K562 (cell line): ENCODE data around the gene FAAH. TPM values are rescaled to one million over a fixed set of nuclear protein-coding genes. Genes with fewer than 3 reads are reported as not detected.

Experiments
- BRD4 ChIP-seq: fragments of 200-600 bp; sonication (generic); IDR thresholded peaks from 2 replicates; pipeline ENCODE4 v1.6.1; 2017; ENCODE audit warnings: inconsistent platforms
- CBFA2T3 ChIP-seq: fragments of 450-650 bp; IDR thresholded peaks from 2 replicates; pipeline ENCODE4 v1.6.1; 2017
- FIP1L1 ChIP-seq: fragments of 200-400 bp; formaldehyde crosslinking; IDR thresholded peaks from 2 replicates; pipeline ENCODE4 v1.6.1; 2018; ENCODE audit warnings: mild to moderate bottlenecking, low read depth, low read length; ENCODE audit not compliant: poor library complexity, severe bottlenecking
- FOS ChIP-seq: IDR thresholded peaks from 3 replicates; pipeline ENCODE4 v1.6.1; 2011; ENCODE audit not compliant: insufficient read length; ENCODE audit errors: extremely low read depth
- FOXA3 ChIP-seq, 2 experiments: fragments of 450-650 bp in 1 of 2; sonication (generic) in 1 of 2; formaldehyde crosslinking; IDR thresholded peaks in 1 of 2; conservative IDR thresholded peaks in 1 of 2; 2 replicates each; pipeline versions ENCODE4 v1.4.0 to v1.8.0; 2020 to 2022; ENCODE audit warnings: mild to moderate bottlenecking in 2 of 2, missing genetic modification reagents in 1 of 2
- JUNB ChIP-seq: fragments of 450-650 bp; formaldehyde crosslinking; conservative IDR thresholded peaks from 2 replicates; pipeline ENCODE4 v1.4.0; 2020; ENCODE audit warnings: mild to moderate bottlenecking
- KDM4B ChIP-seq, 2 experiments: fragments of 450-650 bp in 1 of 2; sonication (generic) in 1 of 2; IDR thresholded peaks; 2 replicates each; pipeline ENCODE4 v1.6.1; 2016 to 2017; ENCODE audit warnings: borderline replicate concordance in 2 of 2, antibody characterized with exemption in 1 of 2, low read depth in 1 of 2, mild to moderate bottlenecking in 1 of 2
- KHSRP ChIP-seq: fragments of 450-650 bp; IDR thresholded peaks from 2 replicates; pipeline ENCODE4 v1.6.1; 2017
- SAP30 ChIP-seq: fragments of 200-600 bp; sonication (generic); IDR thresholded peaks from 2 replicates; pipeline ENCODE4 v1.6.1; 2012; ENCODE audit warnings: borderline replicate concordance, low read depth, mild to moderate bottlenecking, moderate library complexity, low read length, control low read depth, inconsistent platforms; ENCODE audit not compliant: insufficient read depth, poor library complexity, severe bottlenecking
- TCF7L2 ChIP-seq: fragments of 150-350 bp; IDR thresholded peaks from 2 replicates; pipeline ENCODE4 v1.6.1; 2016; ENCODE audit warnings: low read depth, mild to moderate bottlenecking, low read length, moderate library complexity
- WHSC1 ChIP-seq: IDR thresholded peaks from one replicate; pipeline ENCODE4 v1.6.1; 2012; ENCODE audit warnings: low read length, control low read depth, inconsistent platforms
- ZBTB17 ChIP-seq: fragments of 450-650 bp; formaldehyde crosslinking; IDR thresholded peaks from 2 replicates; pipeline ENCODE4 v1.4.0; 2020; ENCODE audit warnings: mild to moderate bottlenecking
- ZNF224 ChIP-seq: sonication (generic); formaldehyde crosslinking; IDR thresholded peaks from 2 replicates; pipeline ENCODE4 v1.8.0; 2022; ENCODE audit warnings: mild to moderate bottlenecking, missing genetic modification reagents
- ZNF41 ChIP-seq: fragments of 250-450 bp; sonication (Bioruptor Pico); conservative IDR thresholded peaks from 2 replicates; pipeline ENCODE4 v1.4.0; 2020; ENCODE audit warnings: mild to moderate bottlenecking
- ZNF586 ChIP-seq: fragments of 450-650 bp; formaldehyde crosslinking; conservative IDR thresholded peaks from 2 replicates; pipeline ENCODE4 v1.4.0; 2020; ENCODE audit warnings: mild to moderate bottlenecking, moderate library complexity
- polyA plus RNA-seq, 8 experiments: library from polyadenylated mRNA; depleted of rRNA in 4 of 8; stranded (reverse) in 5 of 8; unstranded in 3 of 8; fragments of >200 nt; fragmentation: Nextera tagmentation in 2 of 8; fragmentation: Illumina TruSeq in 1 of 8; extraction: Ambion mirVana in 2 of 8; extraction: Trizol in 1 of 8; gene quantifications; 2 replicates each; pipeline versions ENCODE4 v1.2.1 to v1.2.3, GENCODE V29; 2011 to 2014; ENCODE audit warnings: inconsistent platforms in 1 of 8, missing spikeins in 1 of 8
- total RNA-seq, 7 experiments: library from RNA; depleted of rRNA in 6 of 7; stranded (reverse); fragments of >200 nt in 6 of 7; fragmentation: Illumina TruSeq in 2 of 7; extraction: Trizol in 2 of 7; gene quantifications; 2 replicates each; pipeline versions ENCODE4 v1.2.1 to v1.2.3, GENCODE V29; 2011 to 2021; ENCODE audit warnings: low replicate concordance in 1 of 7
- TF ChIP-seq, protein P1 (sequence below), 2 experiments: IDR thresholded peaks in 1 of 2; conservative IDR thresholded peaks in 1 of 2; 2 replicates each; pipeline ENCODE4 v1.6.1; 2016; ENCODE audit warnings: low read depth in 2 of 2, mild to moderate bottlenecking in 1 of 2, missing compliant biosample characterization in 1 of 2, missing genetic modification characterization in 1 of 2, moderate library complexity in 1 of 2
- TF ChIP-seq, protein P2 (sequence below): fragments of 450-650 bp; conservative IDR thresholded peaks from 2 replicates; pipeline ENCODE4 v1.6.1; 2016; ENCODE audit warnings: missing genetic modification characterization, low read depth, mild to moderate bottlenecking, missing compliant biosample characterization, moderate library complexity
- TF ChIP-seq, protein P3 (sequence below): fragments of 250-450 bp; sonication (Bioruptor Pico); IDR thresholded peaks from 2 replicates; pipeline ENCODE4 v1.4.0; 2020
- TF ChIP-seq, protein P4 (sequence below): fragments of 150-350 bp; conservative IDR thresholded peaks from 2 replicates; pipeline ENCODE4 v1.6.1; 2014; ENCODE audit warnings: low read length
- TF ChIP-seq, protein P5 (sequence below): sonication (generic); formaldehyde crosslinking; IDR thresholded peaks from 2 replicates; pipeline ENCODE4 v1.5.0; 2020; ENCODE audit warnings: missing genetic modification reagents

FAAH gene
- total and polyA plus RNA-seq, 9 of the 15 experiments (the other 6 are each of a cell fraction or from before 2014, with no cell fraction given): 0.06 to 1.1 (median 0.32) TPM

DNA sequence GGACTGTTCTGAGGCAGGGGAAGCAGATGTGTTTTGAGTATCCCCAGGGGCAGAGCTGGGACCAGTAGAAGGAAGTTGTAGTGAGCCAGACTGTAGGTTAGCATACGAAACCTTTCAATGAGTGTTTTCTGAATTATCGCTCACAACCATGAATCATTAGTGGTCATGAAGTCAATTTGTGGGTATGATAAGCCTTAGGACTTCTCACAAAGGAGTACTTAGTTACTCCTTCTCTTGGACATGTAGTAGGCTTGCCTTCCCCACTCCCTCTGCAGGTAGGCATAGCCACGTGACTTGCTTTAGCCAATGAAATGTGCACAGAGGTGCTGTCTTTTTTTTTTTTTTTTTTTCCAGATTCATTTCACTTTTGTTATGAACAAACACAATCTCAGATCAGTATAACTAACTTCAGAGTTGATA lies 23.9 kb upstream of the FAAH start (continued):
- TF ChIP-seq, protein P1, sequence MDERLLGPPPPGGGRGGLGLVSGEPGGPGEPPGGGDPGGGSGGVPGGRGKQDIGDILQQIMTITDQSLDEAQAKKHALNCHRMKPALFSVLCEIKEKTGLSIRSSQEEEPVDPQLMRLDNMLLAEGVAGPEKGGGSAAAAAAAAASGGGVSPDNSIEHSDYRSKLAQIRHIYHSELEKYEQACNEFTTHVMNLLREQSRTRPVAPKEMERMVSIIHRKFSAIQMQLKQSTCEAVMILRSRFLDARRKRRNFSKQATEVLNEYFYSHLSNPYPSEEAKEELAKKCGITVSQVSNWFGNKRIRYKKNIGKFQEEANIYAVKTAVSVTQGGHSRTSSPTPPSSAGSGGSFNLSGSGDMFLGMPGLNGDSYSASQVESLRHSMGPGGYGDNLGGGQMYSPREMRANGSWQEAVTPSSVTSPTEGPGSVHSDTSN (CRISPR knock-in tag; IDR thresholded peaks at IDR 0.05; ENCODE audit: low read depth): no peak
- TF ChIP-seq, protein P1 (tag; conservative IDR thresholded peaks at IDR 0.05; ENCODE audit: low read depth): 0 out of 2 replicates have a peak, but pooled peaks have one; percentile 28
- no peak for TF ChIP-seq ZNF41 (CRISPR knock-in tag)
- no peak for TF ChIP-seq ZNF586
- no peak for TF ChIP-seq WHSC1
- no peak for TF ChIP-seq TCF7L2
- TF ChIP-seq, protein P2, sequence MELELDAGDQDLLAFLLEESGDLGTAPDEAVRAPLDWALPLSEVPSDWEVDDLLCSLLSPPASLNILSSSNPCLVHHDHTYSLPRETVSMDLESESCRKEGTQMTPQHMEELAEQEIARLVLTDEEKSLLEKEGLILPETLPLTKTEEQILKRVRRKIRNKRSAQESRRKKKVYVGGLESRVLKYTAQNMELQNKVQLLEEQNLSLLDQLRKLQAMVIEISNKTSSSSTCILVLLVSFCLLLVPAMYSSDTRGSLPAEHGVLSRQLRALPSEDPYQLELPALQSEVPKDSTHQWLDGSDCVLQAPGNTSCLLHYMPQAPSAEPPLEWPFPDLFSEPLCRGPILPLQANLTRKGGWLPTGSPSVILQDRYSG (tag): no peak
- no peak for TF ChIP-seq BRD4
- no peak for TF ChIP-seq KHSRP
- TF ChIP-seq KDM4B (IDR thresholded peaks at IDR 0.05; ENCODE audit: borderline replicate concordance in 2 of 2, low read depth in 1 of 2): no peak
- no peak for TF ChIP-seq ZBTB17 (CRISPR knock-in tag)
- TF ChIP-seq FOS: no peak
- TF ChIP-seq ZNF224 (CRISPR knock-in tag): no peak
- no peak for TF ChIP-seq SAP30
- TF ChIP-seq, protein P3, sequence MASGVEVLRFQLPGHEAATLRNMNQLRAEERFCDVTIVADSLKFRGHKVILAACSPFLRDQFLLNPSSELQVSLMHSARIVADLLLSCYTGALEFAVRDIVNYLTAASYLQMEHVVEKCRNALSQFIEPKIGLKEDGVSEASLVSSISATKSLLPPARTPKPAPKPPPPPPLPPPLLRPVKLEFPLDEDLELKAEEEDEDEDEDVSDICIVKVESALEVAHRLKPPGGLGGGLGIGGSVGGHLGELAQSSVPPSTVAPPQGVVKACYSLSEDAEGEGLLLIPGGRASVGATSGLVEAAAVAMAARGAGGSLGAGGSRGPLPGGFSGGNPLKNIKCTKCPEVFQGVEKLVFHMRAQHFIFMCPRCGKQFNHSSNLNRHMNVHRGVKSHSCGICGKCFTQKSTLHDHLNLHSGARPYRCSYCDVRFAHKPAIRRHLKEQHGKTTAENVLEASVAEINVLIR: no peak
- no peak for TF ChIP-seq FOXA3 (CRISPR knock-in tag; conservative IDR thresholded peaks at IDR 0.05 in 1 of 2, IDR thresholded peaks at IDR 0.05 in 1 of 2)
- TF ChIP-seq CBFA2T3: peak; percentile 60
- TF ChIP-seq, protein P4, sequence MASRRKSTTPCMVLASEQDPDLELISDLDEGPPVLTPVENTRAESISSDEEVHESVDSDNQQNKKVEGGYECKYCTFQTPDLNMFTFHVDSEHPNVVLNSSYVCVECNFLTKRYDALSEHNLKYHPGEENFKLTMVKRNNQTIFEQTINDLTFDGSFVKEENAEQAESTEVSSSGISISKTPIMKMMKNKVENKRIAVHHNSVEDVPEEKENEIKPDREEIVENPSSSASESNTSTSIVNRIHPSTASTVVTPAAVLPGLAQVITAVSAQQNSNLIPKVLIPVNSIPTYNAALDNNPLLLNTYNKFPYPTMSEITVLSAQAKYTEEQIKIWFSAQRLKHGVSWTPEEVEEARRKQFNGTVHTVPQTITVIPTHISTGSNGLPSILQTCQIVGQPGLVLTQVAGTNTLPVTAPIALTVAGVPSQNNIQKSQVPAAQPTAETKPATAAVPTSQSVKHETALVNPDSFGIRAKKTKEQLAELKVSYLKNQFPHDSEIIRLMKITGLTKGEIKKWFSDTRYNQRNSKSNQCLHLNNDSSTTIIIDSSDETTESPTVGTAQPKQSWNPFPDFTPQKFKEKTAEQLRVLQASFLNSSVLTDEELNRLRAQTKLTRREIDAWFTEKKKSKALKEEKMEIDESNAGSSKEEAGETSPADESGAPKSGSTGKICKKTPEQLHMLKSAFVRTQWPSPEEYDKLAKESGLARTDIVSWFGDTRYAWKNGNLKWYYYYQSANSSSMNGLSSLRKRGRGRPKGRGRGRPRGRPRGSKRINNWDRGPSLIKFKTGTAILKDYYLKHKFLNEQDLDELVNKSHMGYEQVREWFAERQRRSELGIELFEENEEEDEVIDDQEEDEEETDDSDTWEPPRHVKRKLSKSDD: no peak
- no peak for TF ChIP-seq FIP1L1
- TF ChIP-seq, protein P5, sequence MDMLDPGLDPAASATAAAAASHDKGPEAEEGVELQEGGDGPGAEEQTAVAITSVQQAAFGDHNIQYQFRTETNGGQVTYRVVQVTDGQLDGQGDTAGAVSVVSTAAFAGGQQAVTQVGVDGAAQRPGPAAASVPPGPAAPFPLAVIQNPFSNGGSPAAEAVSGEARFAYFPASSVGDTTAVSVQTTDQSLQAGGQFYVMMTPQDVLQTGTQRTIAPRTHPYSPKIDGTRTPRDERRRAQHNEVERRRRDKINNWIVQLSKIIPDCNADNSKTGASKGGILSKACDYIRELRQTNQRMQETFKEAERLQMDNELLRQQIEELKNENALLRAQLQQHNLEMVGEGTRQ: peak; percentile 88
- no peak for TF ChIP-seq JUNB (CRISPR knock-in tag)
